Neutrophil (primary cell): Measurements from ENCODE around the gene SMARCB1.

Source experiments
- H3K27ac ChIP-seq: fragments of 200-600 bp; sonication (generic); 2 replicates; pipeline ENCODE4 v1.5.1; 2016; ENCODE audit warnings: mild to moderate bottlenecking, moderate library complexity
- H3K27me3 ChIP-seq: fragments of 200-600 bp; sonication (generic); 2 replicates; pipeline ENCODE4 v1.6.0; 2016; ENCODE audit warnings: mild to moderate bottlenecking
- H3K36me3 ChIP-seq: fragments of 200-600 bp; sonication (generic); 2 replicates; pipeline ENCODE4 v1.5.1; 2017
- H3K4me1 ChIP-seq, 2 experiments: fragments of 200-600 bp in 1 of 2; sonication (generic) in 1 of 2; 1 replicate in 1 of 2; 2 replicates in 1 of 2; pipeline versions ENCODE4 v1.5.1 to v1.6.1; 2013 to 2016; ENCODE audit warnings: low read depth in 1 of 2, low read length in 1 of 2, mild to moderate bottlenecking in 1 of 2, moderate library complexity in 1 of 2; ENCODE audit not compliant: control insufficient read depth in 1 of 2, insufficient read depth in 1 of 2
- H3K4me3 ChIP-seq, 2 experiments: fragments of 200-600 bp in 1 of 2; sonication (generic) in 1 of 2; 1 replicate in 1 of 2; 2 replicates in 1 of 2; pipeline ENCODE4 v1.5.1; 2013 to 2016; ENCODE audit warnings: low read depth in 1 of 2, low read length in 1 of 2, mild to moderate bottlenecking in 1 of 2, moderate library complexity in 1 of 2
- H3K9me3 ChIP-seq: fragments of 200-600 bp; sonication (generic); 2 replicates; pipeline ENCODE4 v1.5.1; 2016
- TF ChIP-seq, protein P1 (sequence below): fragments of 200-600 bp; sonication (generic); IDR thresholded peaks from 2 replicates; pipeline ENCODE4 v1.5.1; 2016; ENCODE audit warnings: antibody characterized with exemption

The SMARCB1 gene

GRCh38 chr22:23834793-23835483, 48.2 kb downstream of the SMARCB1 start:
- no peaks in the 10 kb centered on the region for H3K27me3 ChIP-seq
- H3K4me1 ChIP-seq, result peaks cover 14 to 21% of the 10 kb centered on the region in 2 experiments
- no peak overlapping the region for H3K4me3 ChIP-seq
- TF ChIP-seq, protein P1, sequence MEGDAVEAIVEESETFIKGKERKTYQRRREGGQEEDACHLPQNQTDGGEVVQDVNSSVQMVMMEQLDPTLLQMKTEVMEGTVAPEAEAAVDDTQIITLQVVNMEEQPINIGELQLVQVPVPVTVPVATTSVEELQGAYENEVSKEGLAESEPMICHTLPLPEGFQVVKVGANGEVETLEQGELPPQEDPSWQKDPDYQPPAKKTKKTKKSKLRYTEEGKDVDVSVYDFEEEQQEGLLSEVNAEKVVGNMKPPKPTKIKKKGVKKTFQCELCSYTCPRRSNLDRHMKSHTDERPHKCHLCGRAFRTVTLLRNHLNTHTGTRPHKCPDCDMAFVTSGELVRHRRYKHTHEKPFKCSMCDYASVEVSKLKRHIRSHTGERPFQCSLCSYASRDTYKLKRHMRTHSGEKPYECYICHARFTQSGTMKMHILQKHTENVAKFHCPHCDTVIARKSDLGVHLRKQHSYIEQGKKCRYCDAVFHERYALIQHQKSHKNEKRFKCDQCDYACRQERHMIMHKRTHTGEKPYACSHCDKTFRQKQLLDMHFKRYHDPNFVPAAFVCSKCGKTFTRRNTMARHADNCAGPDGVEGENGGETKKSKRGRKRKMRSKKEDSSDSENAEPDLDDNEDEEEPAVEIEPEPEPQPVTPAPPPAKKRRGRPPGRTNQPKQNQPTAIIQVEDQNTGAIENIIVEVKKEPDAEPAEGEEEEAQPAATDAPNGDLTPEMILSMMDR, result no peak
- H3K27ac ChIP-seq, result no peak overlapping the region
- no peaks in the 10 kb centered on the region for H3K9me3 ChIP-seq
- peaks cover 58% of the 10 kb centered on the region for H3K36me3 ChIP-seq

DNA sequence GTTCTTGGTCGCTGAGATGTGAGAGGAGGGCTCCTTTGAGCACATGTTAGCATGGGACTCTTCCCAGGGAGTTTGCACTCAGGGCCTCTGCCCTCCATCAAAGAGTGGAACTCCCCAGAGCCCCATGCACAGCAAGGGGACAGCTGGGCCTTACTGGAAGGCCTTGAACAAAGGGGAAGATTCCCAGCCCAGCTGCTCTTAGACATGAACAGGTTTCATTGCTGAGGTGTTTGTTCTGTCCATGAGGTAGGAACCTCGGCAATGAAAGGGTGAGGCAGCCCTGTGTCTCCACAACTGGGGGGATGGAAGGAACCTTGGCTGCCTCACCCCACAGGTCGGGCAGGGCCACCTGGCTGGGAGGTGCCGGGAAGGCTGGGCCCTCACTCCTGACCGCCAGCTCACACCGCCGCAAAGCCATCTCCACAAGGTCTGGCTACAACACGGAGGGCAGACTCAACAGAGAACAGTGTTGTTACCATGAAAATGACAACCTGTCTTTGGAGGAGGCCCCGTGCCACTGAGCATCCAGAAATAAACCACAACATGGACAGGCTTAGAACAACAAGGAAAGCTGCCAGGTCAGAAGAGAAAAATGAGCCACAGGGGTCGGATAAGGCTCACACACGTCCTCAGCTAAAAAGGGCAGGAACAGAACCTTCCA, 48.8 kb downstream of the SMARCB1 start:
- Histone ChIP-seq H3K36me3 (peaks cover 56% of the 10 kb centered on the region), H3K9me3 (no peaks in the 10 kb centered on the region), H3K4me1 (peaks cover 14 to 21% of the 10 kb centered on the region in 2 experiments), H3K4me3 (no peak overlapping the region), H3K27me3 (no peaks in the 10 kb centered on the region), H3K27ac (no peak overlapping the region)
- TF ChIP-seq, protein P1, result no peak

GRCh38 chr22:23836281-23836680, 49.5 kb downstream of the SMARCB1 start:
- TF ChIP-seq, protein P1, result no peak
- no peak overlapping the region for H3K27ac ChIP-seq
- H3K36me3 ChIP-seq, result peaks cover 50% of the 10 kb centered on the region
- H3K4me1 ChIP-seq, result peaks cover 14 to 21% of the 10 kb centered on the region in 2 experiments
- no peaks in the 10 kb centered on the region for H3K9me3 ChIP-seq
- no peaks in the 10 kb centered on the region for H3K27me3 ChIP-seq
- no peak overlapping the region for H3K4me3 ChIP-seq

GRCh38 chr22:23836692-23837495, 50.1 kb downstream of the SMARCB1 start:
- no peaks in the 10 kb centered on the region for H3K27me3 ChIP-seq
- H3K9me3 ChIP-seq, result no peaks in the 10 kb centered on the region
- H3K4me3 ChIP-seq, result no peak overlapping the region
- TF ChIP-seq, protein P1, result no peak
- H3K4me1 ChIP-seq, result peaks cover 14 to 21% of the 10 kb centered on the region in 2 experiments
- peaks cover 44% of the 10 kb centered on the region for H3K36me3 ChIP-seq
- H3K27ac ChIP-seq, result no peak overlapping the region

DNA sequence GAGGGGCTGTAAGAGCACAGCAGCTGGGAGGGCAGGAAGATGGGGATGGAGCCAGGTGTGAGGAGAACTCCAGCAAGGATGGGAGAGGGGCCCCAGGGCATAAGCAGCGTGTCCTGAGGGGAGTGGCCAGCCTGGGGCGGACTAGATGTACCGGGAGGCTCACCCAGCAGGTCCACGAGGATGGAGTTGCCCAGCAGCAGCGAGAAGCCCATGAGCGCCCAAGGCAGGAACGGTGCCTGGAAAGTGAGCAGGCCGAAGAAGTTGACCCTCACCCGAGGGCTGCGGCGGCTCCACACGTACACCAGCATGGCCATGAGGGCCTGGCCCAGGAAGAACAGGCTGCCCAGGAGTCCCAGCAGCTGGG, 50.7 kb downstream of the SMARCB1 start:
- peaks cover 14 to 21% of the 10 kb centered on the region in 2 experiments for H3K4me1 ChIP-seq

More for the DNA sequence above, 50.7 kb downstream of the SMARCB1 start:
- TF ChIP-seq, protein P1, result no peak
- Histone ChIP-seq H3K27me3 (no peaks in the 10 kb centered on the region), H3K27ac (no peak overlapping the region), H3K9me3 (no peaks in the 10 kb centered on the region), H3K36me3 (peaks cover 38% of the 10 kb centered on the region), H3K4me3 (no peak overlapping the region)
